Measurements from ENCODE around the gene RABEP2.

DNA sequence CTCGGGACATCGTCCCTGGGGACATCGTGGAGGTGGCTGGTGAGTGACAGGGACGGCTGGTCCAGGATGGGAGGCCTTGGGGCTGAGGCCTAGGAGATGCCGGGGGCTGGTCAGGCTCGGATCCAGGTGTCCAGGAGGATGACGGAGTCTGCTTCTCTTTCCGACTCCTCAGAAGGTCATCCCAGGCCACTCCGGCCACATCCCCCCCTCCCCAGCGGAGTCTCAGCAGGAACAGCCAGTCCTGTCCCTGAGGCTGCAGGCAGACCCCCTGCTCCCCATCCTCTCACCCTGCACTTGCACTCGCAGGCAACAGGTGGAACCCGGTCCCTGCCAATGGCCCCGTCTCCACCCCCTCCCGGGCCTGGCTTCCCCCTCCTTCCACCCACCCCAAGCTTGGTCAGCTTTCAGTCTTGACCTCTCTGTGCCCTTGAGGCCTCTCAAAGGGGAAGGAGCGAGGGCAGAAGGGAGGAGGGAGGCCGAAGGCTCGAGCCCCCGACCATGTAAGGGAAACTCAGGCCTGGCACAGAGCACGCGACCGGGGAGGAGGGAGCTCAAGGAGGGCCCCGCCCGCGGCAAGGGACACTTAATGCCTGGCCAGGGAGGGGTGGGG lies 42.4 kb downstream of the RABEP2 start:
- TF ChIP-seq, protein P1, sequence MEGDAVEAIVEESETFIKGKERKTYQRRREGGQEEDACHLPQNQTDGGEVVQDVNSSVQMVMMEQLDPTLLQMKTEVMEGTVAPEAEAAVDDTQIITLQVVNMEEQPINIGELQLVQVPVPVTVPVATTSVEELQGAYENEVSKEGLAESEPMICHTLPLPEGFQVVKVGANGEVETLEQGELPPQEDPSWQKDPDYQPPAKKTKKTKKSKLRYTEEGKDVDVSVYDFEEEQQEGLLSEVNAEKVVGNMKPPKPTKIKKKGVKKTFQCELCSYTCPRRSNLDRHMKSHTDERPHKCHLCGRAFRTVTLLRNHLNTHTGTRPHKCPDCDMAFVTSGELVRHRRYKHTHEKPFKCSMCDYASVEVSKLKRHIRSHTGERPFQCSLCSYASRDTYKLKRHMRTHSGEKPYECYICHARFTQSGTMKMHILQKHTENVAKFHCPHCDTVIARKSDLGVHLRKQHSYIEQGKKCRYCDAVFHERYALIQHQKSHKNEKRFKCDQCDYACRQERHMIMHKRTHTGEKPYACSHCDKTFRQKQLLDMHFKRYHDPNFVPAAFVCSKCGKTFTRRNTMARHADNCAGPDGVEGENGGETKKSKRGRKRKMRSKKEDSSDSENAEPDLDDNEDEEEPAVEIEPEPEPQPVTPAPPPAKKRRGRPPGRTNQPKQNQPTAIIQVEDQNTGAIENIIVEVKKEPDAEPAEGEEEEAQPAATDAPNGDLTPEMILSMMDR (IDR thresholded peaks at IDR 0.05), result no peak
- no peak for TF ChIP-seq POLR2A (IDR thresholded peaks at IDR 0.05)
